ENCODE data around the gene PARP6. TPM values are rescaled to one million over a fixed set of nuclear protein-coding genes. Genes with fewer than 3 reads are reported as not detected.

Gene PARP6
- total RNA-seq, 1 donor from 2014 or later: 13.0 TPM

DNA sequence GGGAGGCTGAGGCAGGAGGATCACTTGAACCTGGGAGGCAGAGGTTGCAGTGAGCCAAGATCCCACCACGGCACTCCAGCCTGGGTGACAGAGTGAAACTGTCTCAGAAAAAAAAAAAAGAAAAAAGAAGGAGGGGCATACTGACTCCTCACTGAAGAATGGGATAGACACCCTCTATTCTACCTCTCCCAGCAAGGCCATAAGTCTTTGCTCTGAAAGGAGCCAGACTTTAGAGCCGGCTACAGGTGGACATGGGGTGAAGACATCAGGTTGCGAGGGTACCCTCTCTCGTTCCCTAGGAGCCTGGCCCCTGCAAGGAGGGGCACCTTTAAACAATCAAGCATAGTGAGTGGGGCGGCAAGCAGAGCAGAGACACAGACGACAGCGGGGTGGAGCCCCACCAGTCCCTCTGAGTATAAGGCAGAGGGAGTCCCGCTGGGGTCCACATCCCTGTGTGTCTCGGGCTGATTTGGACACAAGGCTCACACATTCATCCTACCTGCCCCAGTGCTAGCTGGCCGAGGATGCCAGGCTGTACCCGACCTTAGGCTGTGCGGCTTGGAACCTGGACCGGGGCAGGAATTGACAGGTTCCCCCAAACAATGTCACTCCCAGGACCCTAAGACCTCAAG is 75.8 kb downstream of the PARP6 start:
- H3K9me3 ChIP-seq (ENCODE audit: control insufficient read depth in 3 of 3, low read length in 3 of 3): no peaks in the 10 kb centered on the region
- peaks cover 14 to 28% (median 23%) of the 10 kb centered on the region in 3 donors for H3K36me3 ChIP-seq (ENCODE audit: control insufficient read depth in 3 of 3, insufficient read depth in 3 of 3, low read length in 3 of 3)
- no peak overlapping the region for H3K27ac ChIP-seq (ENCODE audit: low read depth, low read length)
- H3K9ac ChIP-seq (ENCODE audit: low read depth in 1 of 3, low read length in 3 of 3): no peak overlapping the region
- peaks cover 0 to 4% (median 3%) of the 10 kb centered on the region in 3 donors for H3K27me3 ChIP-seq (ENCODE audit: control insufficient read depth in 3 of 3, insufficient read depth in 3 of 3, low read length in 3 of 3)
- peaks cover 24 to 44% (median 26%) of the 10 kb centered on the region in 3 donors for H3K4me1 ChIP-seq (ENCODE audit: control insufficient read depth in 3 of 3, insufficient read depth in 3 of 3, low read length in 3 of 3)
- no peak overlapping the region for H3K4me3 ChIP-seq (ENCODE audit: low read length in 3 of 3)

GRCh38 chr15:72195101-72195511 is 77.2 kb downstream of the PARP6 start:
- Histone ChIP-seq H3K27me3 (ENCODE audit: control insufficient read depth in 3 of 3, insufficient read depth in 3 of 3, low read length in 3 of 3) (peaks cover 0 to 4% (median 3%) of the 10 kb centered on the region in 3 donors), H3K9me3 (ENCODE audit: control insufficient read depth in 3 of 3, low read length in 3 of 3) (no peaks in the 10 kb centered on the region), H3K27ac (ENCODE audit: low read depth, low read length) (no peak overlapping the region), H3K4me1 (ENCODE audit: control insufficient read depth in 3 of 3, insufficient read depth in 3 of 3, low read length in 3 of 3) (peaks cover 10 to 30% (median 13%) of the 10 kb centered on the region in 3 donors), H3K36me3 (ENCODE audit: control insufficient read depth in 3 of 3, insufficient read depth in 3 of 3, low read length in 3 of 3) (peaks cover 10 to 17% (median 14%) of the 10 kb centered on the region in 3 donors), H3K9ac (ENCODE audit: low read depth in 1 of 3, low read length in 3 of 3) (no peak overlapping the region), H3K4me3 (ENCODE audit: low read length in 3 of 3) (no peak overlapping the region)

DNA sequence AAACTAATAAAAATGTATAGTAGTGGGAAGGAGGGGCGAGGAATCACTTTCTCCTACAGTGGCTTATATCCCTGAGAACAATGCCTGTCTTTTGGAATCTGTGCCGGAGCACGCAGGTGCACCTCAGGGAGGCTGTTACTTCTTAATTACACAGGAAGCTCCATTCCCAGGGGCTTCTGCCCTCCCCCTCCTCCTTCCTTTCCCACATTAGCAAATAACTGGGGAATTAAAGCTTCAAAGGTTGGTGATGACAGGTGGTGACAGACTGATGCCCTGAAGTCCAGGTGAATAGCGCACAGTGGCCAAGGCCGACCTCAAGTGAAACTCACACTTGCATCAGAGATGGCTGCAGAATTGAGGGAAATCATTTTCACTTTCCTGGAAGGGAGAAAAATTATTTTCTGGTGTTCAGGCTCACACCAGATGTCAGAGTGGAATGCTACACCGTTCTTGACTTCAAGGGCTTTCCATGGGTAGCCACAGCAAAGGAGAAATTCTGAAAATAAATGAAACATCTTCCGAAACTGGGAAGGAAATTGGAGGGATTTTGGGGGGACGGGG is 78.4 kb downstream of the PARP6 start:
- H3K9me3 ChIP-seq (ENCODE audit: control insufficient read depth in 3 of 3, low read length in 3 of 3): no peaks in the 10 kb centered on the region
- peaks cover 6 to 19% (median 7%) of the 10 kb centered on the region in 3 donors for H3K4me1 ChIP-seq (ENCODE audit: control insufficient read depth in 3 of 3, insufficient read depth in 3 of 3, low read length in 3 of 3)
- H3K4me3 ChIP-seq (ENCODE audit: low read length in 3 of 3): no peak overlapping the region
- peaks cover 5 to 7% (median 5%) of the 10 kb centered on the region in 3 donors for H3K36me3 ChIP-seq (ENCODE audit: control insufficient read depth in 3 of 3, insufficient read depth in 3 of 3, low read length in 3 of 3)
- peaks cover 0 to 4% (median 3%) of the 10 kb centered on the region in 3 donors for H3K27me3 ChIP-seq (ENCODE audit: control insufficient read depth in 3 of 3, insufficient read depth in 3 of 3, low read length in 3 of 3)
- no peak overlapping the region for H3K27ac ChIP-seq (ENCODE audit: low read depth, low read length)
- no peak overlapping the region for H3K9ac ChIP-seq (ENCODE audit: low read depth in 1 of 3, low read length in 3 of 3)

DNA sequence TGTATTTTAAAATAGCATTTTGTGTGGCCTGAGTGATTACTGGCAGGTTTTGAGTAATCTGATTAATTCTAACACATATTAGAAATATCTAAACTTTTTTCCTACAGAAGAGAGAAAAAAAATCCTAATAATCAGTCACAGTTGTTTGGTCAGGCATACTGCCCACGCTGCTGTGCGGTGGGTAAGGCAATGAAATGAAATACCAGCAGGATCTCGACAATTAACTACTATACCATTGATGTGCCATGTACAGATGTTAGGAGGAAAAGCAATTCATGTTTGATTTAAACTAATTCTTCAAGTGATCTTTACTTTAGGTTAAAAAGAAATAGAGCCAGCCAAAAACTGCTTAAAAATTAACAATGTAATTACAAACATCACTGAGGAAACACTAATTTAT is 79.9 kb downstream of the PARP6 start:
- Histone ChIP-seq H3K4me3 (ENCODE audit: low read length in 3 of 3) (no peak overlapping the region), H3K27me3 (ENCODE audit: control insufficient read depth in 3 of 3, insufficient read depth in 3 of 3, low read length in 3 of 3) (peaks cover 0 to 4% (median 3%) of the 10 kb centered on the region in 3 donors), H3K4me1 (ENCODE audit: control insufficient read depth in 3 of 3, insufficient read depth in 3 of 3, low read length in 3 of 3) (peaks cover 0 to 7% (median 0%) of the 10 kb centered on the region in 3 donors), H3K36me3 (ENCODE audit: control insufficient read depth in 3 of 3, insufficient read depth in 3 of 3, low read length in 3 of 3) (no peaks in the 10 kb centered on the region), H3K27ac (ENCODE audit: low read depth, low read length) (no peak overlapping the region), H3K9me3 (ENCODE audit: control insufficient read depth in 3 of 3, low read length in 3 of 3) (no peaks in the 10 kb centered on the region), H3K9ac (ENCODE audit: low read depth in 1 of 3, low read length in 3 of 3) (no peak overlapping the region)

Other genes starting within 250 kb of the PARP6 start
- 88.2 TPM for gene MYO9A, start 154.4 kb downstream of the PARP6 start, total RNA-seq
- 2.1 TPM for gene SENP8, start 154.2 kb downstream of the PARP6 start, total RNA-seq
- 2.1 TPM for gene GRAMD2A, start 74.8 kb downstream of the PARP6 start, total RNA-seq
- gene PKM, start 41.4 kb downstream of the PARP6 start, total RNA-seq: 769 TPM
- gene CELF6, start 47.6 kb upstream of the PARP6 start, total RNA-seq: 1.0 TPM
- 49.1 TPM for gene HEXA, start 103.5 kb upstream of the PARP6 start, total RNA-seq
- not detected for gene TMEM202, start 125.8 kb upstream of the PARP6 start, total RNA-seq
- 27.1 TPM for gene ARIH1, start 201.8 kb upstream of the PARP6 start, total RNA-seq

Measured in skeletal muscle tissue (tissue), 4 donors.